Endothelial cell of umbilical vein (primary cell): Measurements from ENCODE around the gene KCNAB2. TPM values are rescaled to one million over a fixed set of nuclear protein-coding genes. Genes with fewer than 3 reads are reported as not detected.

Experiments used
- BruUV-seq: library from RNA; stranded (reverse); fragments of 400-500 nt; replicated peaks from 2 replicates; lab custom pipeline; 2021; lab: Mats Ljungman, UMichigan
- CTCF ChIA-PET: fragments of 300-600, 350-600 bp; sonication (Branson Sonifier 250); formaldehyde crosslinking; loops from one replicate; lab custom pipeline; 2021; ENCODE audit warnings: antibody characterized with exemption, inconsistent platforms; lab: Charles Lee
- POLR2A ChIA-PET: fragments of 300-600, 350-600 bp; sonication (Branson Sonifier 250); formaldehyde crosslinking; loops from one replicate; lab custom pipeline; 2021; ENCODE audit warnings: antibody characterized with exemption, inconsistent platforms; lab: Charles Lee
- DNase-seq: peaks from one replicate; pipeline ENCODE4 v3.0.0-alpha.2; 2011; ENCODE audit warnings: low read depth, low spot score
- FAIRE-seq: peaks from 2 replicates; lab custom pipeline; 2011; peaks lifted over from hg19 to GRCh38; lab: Jason Lieb, UNC
- H2AFZ ChIP-seq: 2 replicates; pipeline ENCODE4 v1.6.0; 2012; ENCODE audit warnings: low read depth, low read length, control low read depth, inconsistent platforms
- H3K27ac ChIP-seq: 2 replicates; pipeline ENCODE4 v1.5.1; 2011; ENCODE audit warnings: low read depth, mild to moderate bottlenecking, control low read depth, low read length, moderate library complexity; ENCODE audit not compliant: insufficient read depth
- H3K27me3 ChIP-seq, 2 experiments: 2 replicates each; pipeline versions ENCODE4 v1.6.0 to v1.6.1; 2011; ENCODE audit warnings: low read length in 2 of 2, mixed read lengths in 1 of 2; ENCODE audit not compliant: control insufficient read depth in 2 of 2, insufficient read depth in 2 of 2
- H3K36me3 ChIP-seq, 2 experiments: 2 replicates in 1 of 2; 3 replicates in 1 of 2; pipeline ENCODE4 v1.5.1; 2011; ENCODE audit warnings: low read length in 2 of 2, mild to moderate bottlenecking in 1 of 2, moderate library complexity in 1 of 2; ENCODE audit not compliant: control insufficient read depth in 2 of 2, insufficient read depth in 2 of 2; ENCODE audit errors: extremely low read depth in 1 of 2
- H3K4me1 ChIP-seq: 3 replicates; pipeline ENCODE4 v1.5.1; 2011; ENCODE audit warnings: mild to moderate bottlenecking, low read length; ENCODE audit not compliant: control insufficient read depth, insufficient read depth; ENCODE audit errors: extremely low read depth
- H3K4me2 ChIP-seq: 2 replicates; pipeline ENCODE4 v1.6.1; 2011; ENCODE audit warnings: low read length, control low read depth, mixed read lengths; ENCODE audit not compliant: insufficient read depth
- H3K4me3 ChIP-seq, 3 experiments: fragments of 200-600 bp in 1 of 3; sonication (generic), shearing (Covaris generic) in 1 of 3; replicated peaks in 1 of 3; 2 replicates each; pipeline ENCODE4 v1.5.1; 2011 to 2016; ENCODE audit warnings: control low read depth in 3 of 3, low read length in 3 of 3, mild to moderate bottlenecking in 2 of 3, inconsistent platforms in 1 of 3, low read depth in 1 of 3, moderate library complexity in 1 of 3; ENCODE audit not compliant: insufficient read depth in 1 of 3
- H3K79me2 ChIP-seq: 2 replicates; pipeline ENCODE4 v1.6.0; 2012; ENCODE audit warnings: low read length, inconsistent platforms; ENCODE audit not compliant: control insufficient read depth, insufficient read depth
- H3K9ac ChIP-seq: replicated peaks from 2 replicates; pipeline ENCODE3; 2011; ENCODE audit warnings: low read length, control low read depth; ENCODE audit not compliant: insufficient read depth; ENCODE audit errors: extremely low read depth
- H3K9me1 ChIP-seq: replicated peaks from 3 replicates; pipeline ENCODE4 v1.6.0; 2011; ENCODE audit warnings: mild to moderate bottlenecking, low read length; ENCODE audit not compliant: control insufficient read depth, insufficient read depth; ENCODE audit errors: extremely low read depth
- H3K9me3 ChIP-seq: replicated peaks from 2 replicates; pipeline ENCODE4 v1.5.1; 2012; ENCODE audit warnings: low read length, inconsistent platforms; ENCODE audit not compliant: control insufficient read depth, insufficient read depth
- H4K20me1 ChIP-seq: replicated peaks from 2 replicates; pipeline ENCODE3; 2011; ENCODE audit warnings: mild to moderate bottlenecking, low read length; ENCODE audit not compliant: control insufficient read depth, insufficient read depth; ENCODE audit errors: extremely low read depth
- EZH2 ChIP-seq: IDR thresholded peaks from 2 replicates; pipeline ENCODE4 v1.6.1; 2012; ENCODE audit warnings: borderline replicate concordance, low read depth, mild to moderate bottlenecking, moderate library complexity, low read length, inconsistent platforms; ENCODE audit not compliant: severe bottlenecking
- FOS ChIP-seq: IDR thresholded peaks from 2 replicates; pipeline ENCODE4 v1.6.1; 2011; ENCODE audit warnings: mild to moderate bottlenecking, low read length, moderate library complexity, borderline replicate concordance; ENCODE audit not compliant: insufficient read depth
- GATA2 ChIP-seq: IDR thresholded peaks from 2 replicates; pipeline ENCODE4 v1.7.0; 2011; ENCODE audit warnings: low read depth, mild to moderate bottlenecking, moderate library complexity, mixed read lengths, low read length; ENCODE audit not compliant: insufficient read length, insufficient read depth
- MYC ChIP-seq: IDR thresholded peaks from one replicate; pipeline ENCODE4 v1.6.1; 2011; ENCODE audit warnings: mild to moderate bottlenecking, low read depth, low read length
- POLR2A ChIP-seq: IDR thresholded peaks from 2 replicates; pipeline ENCODE4 v1.6.1; 2012; ENCODE audit warnings: low read depth, mild to moderate bottlenecking, control low read depth, low read length
- POLR2AphosphoS5 ChIP-seq: IDR thresholded peaks from 2 replicates; pipeline ENCODE4 v1.6.1; 2012; ENCODE audit warnings: low read depth, mild to moderate bottlenecking, control low read depth, low read length, moderate library complexity; ENCODE audit not compliant: insufficient read depth
- dilution Hi-C: fragments of 300-500 bp; cut with MboI; formaldehyde crosslinking; loops from one replicate; pipeline ENCODE4 v1.15.0; 2019; ENCODE audit warnings: low sequenced_read_pairs; ENCODE audit not compliant: extremely low pct_ligation_motif_present
- intact Hi-C: fragments of 100-400 bp; cut with micrococcal nuclease; formaldehyde crosslinking; loops from one replicate; pipeline ENCODE4 v1.10.0; 2022
- polyA plus RNA-seq, 4 experiments: library from polyadenylated mRNA; depleted of rRNA in 3 of 4; stranded (reverse) in 3 of 4; unstranded in 1 of 4; fragments of >200 nt; gene quantifications; 2 replicates each; pipeline versions ENCODE4 v1.2.1 to v1.2.3, GENCODE V29; 2011 to 2012; ENCODE audit warnings: missing spikeins in 1 of 4
- total RNA-seq: library from RNA; stranded (reverse); gene quantifications from 2 replicates; pipeline ENCODE4 v1.2.3, GENCODE V29; 2021
- TF ChIP-seq, protein P1 (sequence below), 2 donors: IDR thresholded peaks; 1 replicate in 1 of 2; 2 replicates in 1 of 2; pipeline ENCODE4 v1.5.1; 2011; ENCODE audit warnings: low read length in 2 of 2, mild to moderate bottlenecking in 2 of 2, moderate library complexity in 2 of 2, control low read depth in 1 of 2, inconsistent platforms in 1 of 2, low read depth in 1 of 2; ENCODE audit not compliant: insufficient read depth in 1 of 2; ENCODE audit errors: extremely low read depth in 1 of 2
- TF ChIP-seq, protein P2 (sequence below): IDR thresholded peaks from 2 replicates; pipeline ENCODE4 v1.6.1; 2011; ENCODE audit not compliant: insufficient read depth, insufficient read length

The KCNAB2 gene
- total and polyA plus RNA-seq, 2 donors (not counting 3 experiments of a cell fraction or from before 2014, with no cell fraction given): 2.4 to 3.8 TPM

DNA sequence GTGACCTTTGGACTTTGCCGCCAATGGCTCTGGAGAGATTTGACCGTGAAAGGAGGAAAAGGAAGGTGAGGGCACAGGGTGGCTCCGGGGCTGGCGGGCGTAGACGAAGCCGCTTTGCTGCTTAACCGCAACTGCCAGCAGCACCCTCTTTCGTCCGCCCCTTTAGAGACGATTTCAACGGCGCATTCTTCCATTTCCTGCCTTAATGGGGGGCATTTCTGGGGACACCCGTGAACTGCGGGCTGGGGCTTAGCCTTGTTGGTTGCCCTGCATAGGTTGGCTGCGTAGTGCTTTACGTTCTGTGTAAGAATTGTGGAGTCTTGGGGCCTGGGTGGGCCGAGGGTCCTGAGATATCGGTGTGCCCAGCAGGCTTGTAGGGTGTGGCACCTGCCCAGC lies 46.8 kb upstream of the KCNAB2 start:
- Histone ChIP-seq H3K4me2 (no peak overlapping the region), H3K9me1 (no peaks in the 10 kb centered on the region), H4K20me1 (no peaks in the 10 kb centered on the region), H3K4me1 (no peaks in the 10 kb centered on the region), H3K79me2 (no peaks in the 10 kb centered on the region), H3K9ac (no peak overlapping the region), H3K27me3 (no peaks in the 10 kb centered on the region), H3K27ac (no peak overlapping the region), H3K36me3 (no peaks in the 10 kb centered on the region), H3K4me3 (no peak overlapping the region), H2AFZ (no peak overlapping the region), H3K9me3 (no peaks in the 10 kb centered on the region)
- CTCF ChIA-PET: no interaction called here
- BruUV-seq: no TSS peak
- dilution Hi-C loops (no loop called here), intact Hi-C loops (no loop called here)
- DNase-seq (no peak), FAIRE-seq (no peak)
- TF ChIP-seq, protein P1, sequence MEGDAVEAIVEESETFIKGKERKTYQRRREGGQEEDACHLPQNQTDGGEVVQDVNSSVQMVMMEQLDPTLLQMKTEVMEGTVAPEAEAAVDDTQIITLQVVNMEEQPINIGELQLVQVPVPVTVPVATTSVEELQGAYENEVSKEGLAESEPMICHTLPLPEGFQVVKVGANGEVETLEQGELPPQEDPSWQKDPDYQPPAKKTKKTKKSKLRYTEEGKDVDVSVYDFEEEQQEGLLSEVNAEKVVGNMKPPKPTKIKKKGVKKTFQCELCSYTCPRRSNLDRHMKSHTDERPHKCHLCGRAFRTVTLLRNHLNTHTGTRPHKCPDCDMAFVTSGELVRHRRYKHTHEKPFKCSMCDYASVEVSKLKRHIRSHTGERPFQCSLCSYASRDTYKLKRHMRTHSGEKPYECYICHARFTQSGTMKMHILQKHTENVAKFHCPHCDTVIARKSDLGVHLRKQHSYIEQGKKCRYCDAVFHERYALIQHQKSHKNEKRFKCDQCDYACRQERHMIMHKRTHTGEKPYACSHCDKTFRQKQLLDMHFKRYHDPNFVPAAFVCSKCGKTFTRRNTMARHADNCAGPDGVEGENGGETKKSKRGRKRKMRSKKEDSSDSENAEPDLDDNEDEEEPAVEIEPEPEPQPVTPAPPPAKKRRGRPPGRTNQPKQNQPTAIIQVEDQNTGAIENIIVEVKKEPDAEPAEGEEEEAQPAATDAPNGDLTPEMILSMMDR (IDR thresholded peaks at IDR 0.05; ENCODE audit: extremely low read depth in 1 of 2, insufficient read depth in 1 of 2, low read depth in 1 of 2, low read length in 2 of 2): no peak
- no peak for TF ChIP-seq EZH2
- TF ChIP-seq POLR2AphosphoS5: no peak
- no peak for TF ChIP-seq MYC
- no peak for TF ChIP-seq FOS
- TF ChIP-seq POLR2A: no peak
- TF ChIP-seq, protein P2, sequence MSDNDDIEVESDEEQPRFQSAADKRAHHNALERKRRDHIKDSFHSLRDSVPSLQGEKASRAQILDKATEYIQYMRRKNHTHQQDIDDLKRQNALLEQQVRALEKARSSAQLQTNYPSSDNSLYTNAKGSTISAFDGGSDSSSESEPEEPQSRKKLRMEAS: no peak
- no peak for TF ChIP-seq GATA2
- POLR2A ChIA-PET: no interaction called here
